ENCODE data around the gene CLDN1. TPM values are rescaled to one million over a fixed set of nuclear protein-coding genes. Genes with fewer than 3 reads are reported as not detected.

CLDN1 gene
- total RNA-seq, 2 experiments from 2014 or later: not detected

- no peak overlapping the region for H3K4me3 Mint-ChIP-seq
- CTCF ChIA-PET: no interaction called here
- POLR2A ChIA-PET: no interaction called here
Observed at GRCh38 chr3:190260301-190260700, 61.9 kb downstream of the CLDN1 start.

GRCh38 chr3:190258634-190259033, 63.6 kb downstream of the CLDN1 start:
- no peak overlapping the region for H3K27ac Mint-ChIP-seq
- CTCF ChIA-PET: no interaction called here
- H3K9me3 Mint-ChIP-seq (ENCODE audit: insufficient read depth): no peaks in the 10 kb centered on the region
- no peaks in the 10 kb centered on the region for H3K36me3 Mint-ChIP-seq (ENCODE audit: low read depth)
- H3K27me3 Mint-ChIP-seq (ENCODE audit: low read depth): peaks cover 5% of the 10 kb centered on the region
- DNase-seq (no peak), ATAC-seq (no peak)
- H3K4me1 Mint-ChIP-seq (ENCODE audit: low read depth): no peaks in the 10 kb centered on the region
- no peak overlapping the region for H3K4me3 Mint-ChIP-seq
- POLR2A ChIA-PET: no interaction called here

More at GRCh38 chr3:190260301-190260700, 61.9 kb downstream of the CLDN1 start:
- H3K27ac Mint-ChIP-seq: no peak overlapping the region
- no peaks in the 10 kb centered on the region for H3K36me3 Mint-ChIP-seq (ENCODE audit: low read depth)
- no peak for ATAC-seq
- DNase-seq: no peak
- H3K27me3 Mint-ChIP-seq (ENCODE audit: low read depth): peaks cover 5% of the 10 kb centered on the region
- H3K9me3 Mint-ChIP-seq (ENCODE audit: insufficient read depth): no peaks in the 10 kb centered on the region
- H3K4me1 Mint-ChIP-seq (ENCODE audit: low read depth): no peaks in the 10 kb centered on the region

Other genes starting within 250 kb of the CLDN1 start
- gene P3H2, start 201.5 kb downstream of the CLDN1 start, total RNA-seq: not detected
- not detected for gene CLDN16, start 65.7 kb upstream of the CLDN1 start, total RNA-seq
- not detected for gene TMEM207, start 127.5 kb upstream of the CLDN1 start, total RNA-seq
- gene IL1RAP, start 191.6 kb upstream of the CLDN1 start, total RNA-seq: 10 to 100 TPM; 10.3 to 11.6 TPM